Glomerular visceral epithelial cell (primary cell): Measurements from ENCODE around the gene RERG.

Experiments
- DNase-seq: peaks from one replicate; pipeline ENCODE4 v3.0.0-alpha.2; 2016; ENCODE audit errors: extremely low spot score

The RERG gene

DNA sequence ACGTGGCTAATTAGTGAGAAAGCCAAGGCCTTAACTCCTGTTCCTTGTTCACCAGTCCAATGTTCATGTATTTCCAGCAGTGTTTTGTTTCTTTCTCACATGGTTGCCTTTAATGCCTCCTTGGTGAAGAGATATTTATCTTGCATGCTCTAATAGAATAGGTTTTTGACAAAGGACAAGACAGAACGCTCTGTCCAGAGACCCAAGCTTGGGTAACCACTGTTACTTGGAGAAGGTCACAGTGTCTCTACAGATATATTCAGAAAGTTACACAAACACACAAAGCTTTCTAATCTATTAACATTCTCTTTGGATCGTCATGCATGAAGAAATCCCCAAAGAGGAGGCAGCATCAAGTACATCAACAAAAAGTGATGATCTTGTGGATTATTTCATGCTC lies 33.1 kb downstream of the RERG start:
- DNase-seq, result no peak

DNA sequence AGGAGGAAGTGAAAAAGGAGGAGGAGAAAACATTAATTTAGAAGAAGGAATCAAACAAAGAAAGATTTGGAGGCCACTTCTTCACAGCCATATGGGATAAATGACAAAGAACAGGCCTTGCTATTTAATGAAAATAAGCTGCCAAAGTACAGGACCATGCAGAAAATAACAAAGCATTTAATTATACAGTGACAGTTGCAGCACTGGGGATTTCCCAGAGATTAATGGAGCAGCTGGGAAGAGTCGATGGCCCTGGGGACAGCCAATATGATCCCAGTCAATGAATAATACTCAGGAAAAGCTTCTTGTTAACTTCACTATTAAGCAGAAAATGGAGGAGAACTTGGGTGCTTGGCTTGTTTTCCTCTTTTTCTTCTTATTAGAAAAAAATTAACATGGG lies 34.6 kb downstream of the RERG start:
- no peak for DNase-seq

DNA sequence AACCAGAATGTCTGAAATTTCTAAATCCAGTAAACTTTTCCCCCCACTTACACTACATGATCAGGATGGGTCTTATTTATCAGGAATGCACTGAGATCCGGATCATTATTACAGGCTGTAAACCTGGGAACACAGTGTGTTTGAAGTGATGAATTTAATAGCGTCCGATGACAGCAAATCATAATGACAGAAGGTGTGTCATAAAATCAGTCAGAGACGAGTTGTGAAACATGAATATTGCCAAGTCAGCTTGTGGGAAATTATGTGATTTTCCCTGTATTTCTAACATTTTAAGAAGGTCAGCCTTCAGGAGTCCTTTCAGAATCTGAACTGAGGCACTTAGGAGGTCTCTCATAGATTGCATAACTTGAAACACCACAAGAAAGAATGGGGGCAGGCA lies 36.7 kb downstream of the RERG start:
- DNase-seq, result no peak

GRCh38 chr12:15183821-15184220 lies 37.4 kb downstream of the RERG start:
- DNase-seq, result no peak

DNA sequence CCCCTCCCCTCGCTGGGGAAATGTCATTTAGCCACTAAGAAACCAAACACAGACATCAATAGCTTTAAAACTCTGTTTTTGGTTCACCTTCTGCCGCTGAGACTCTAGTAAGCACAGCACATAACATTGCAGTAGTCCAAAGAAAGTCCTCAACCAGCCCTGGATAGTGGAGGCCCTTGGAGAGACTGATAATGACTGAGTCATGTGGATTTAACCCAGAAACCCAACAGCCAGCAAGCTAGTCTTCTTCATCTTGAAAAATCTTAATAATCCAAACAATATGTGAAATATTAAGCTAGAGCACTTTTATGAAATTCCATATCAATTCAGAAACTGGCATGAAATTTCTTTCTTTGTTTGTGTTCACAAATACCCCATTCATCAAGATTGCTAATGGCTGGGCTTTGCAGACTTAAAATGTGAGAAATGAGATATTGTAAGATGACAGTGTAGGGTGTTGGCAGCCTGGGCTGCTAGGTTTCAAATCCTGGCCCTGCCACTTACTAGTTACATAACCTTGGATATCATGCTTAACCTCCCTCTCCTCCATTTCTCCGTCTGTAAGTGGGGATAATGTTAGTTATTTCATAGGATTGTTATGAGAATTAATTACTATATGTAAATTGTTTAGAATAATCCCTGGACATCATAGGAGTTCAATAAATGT lies 40.1 kb downstream of the RERG start:
- DNase-seq, result no peak

- no peak for DNase-seq
Observed at GRCh38 chr12:15180325-15180724, 40.9 kb downstream of the RERG start.

DNA sequence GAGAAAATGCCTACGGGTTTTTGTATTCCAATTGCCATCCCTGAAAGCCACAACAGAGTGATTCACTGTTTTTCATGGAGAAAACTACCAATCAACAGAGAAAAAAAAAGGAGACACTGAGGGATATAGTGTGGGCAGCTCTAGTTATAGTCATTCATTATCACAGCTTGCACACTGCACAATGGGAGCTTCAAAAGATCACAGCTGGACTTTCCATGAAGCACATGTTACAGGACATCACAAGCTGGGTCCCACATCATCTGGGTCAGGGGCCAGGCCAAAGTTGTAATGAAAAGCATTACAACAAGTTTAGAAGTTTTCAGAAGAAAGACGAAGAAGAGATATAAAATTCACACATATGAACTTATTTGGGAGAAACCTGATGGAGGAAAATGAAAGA lies 41.5 kb downstream of the RERG start:
- no peak for DNase-seq

GRCh38 chr12:15173142-15173541 lies 48.1 kb downstream of the RERG start:
- no peak for DNase-seq

GRCh38 chr12:15172060-15172822 lies 49.0 kb downstream of the RERG start:
- DNase-seq, result no peak

GRCh38 chr12:15171012-15171655 lies 50.1 kb downstream of the RERG start:
- peak; percentile 34 for DNase-seq

DNA sequence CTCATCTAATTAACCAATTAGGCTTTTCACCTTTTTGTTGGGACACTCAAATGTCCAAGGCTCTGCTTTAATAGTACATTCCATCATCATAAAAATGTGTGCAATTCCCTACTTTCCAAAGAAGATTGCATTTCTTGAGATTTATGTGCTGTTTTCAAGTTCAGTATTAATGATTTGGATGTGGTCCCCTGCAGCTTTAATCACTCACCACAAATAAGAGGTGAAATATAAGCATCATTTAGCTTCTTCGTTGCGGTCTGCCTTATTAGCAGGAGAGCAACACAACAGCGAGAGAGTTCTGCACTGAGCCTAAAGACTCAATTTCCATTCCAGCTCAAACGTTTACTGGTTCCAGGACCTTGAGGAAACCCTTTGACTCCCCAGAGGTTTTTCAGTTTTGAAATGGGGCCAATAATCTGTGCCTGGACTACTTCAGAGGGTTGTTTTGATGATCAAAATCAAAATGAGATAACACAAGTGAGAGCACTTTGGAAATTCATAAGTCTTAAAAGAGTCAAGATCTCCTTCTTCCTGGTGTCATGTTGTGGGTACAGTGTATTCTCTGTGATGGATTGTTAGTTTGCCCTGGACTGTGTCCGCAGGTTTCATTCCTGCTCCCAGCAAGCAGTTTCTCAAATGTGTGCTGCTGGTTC lies 53.1 kb downstream of the RERG start:
- no peak for DNase-seq

- peak; percentile 23 for DNase-seq
Observed at GRCh38 chr12:15165012-15165659, 56.1 kb downstream of the RERG start.

GRCh38 chr12:15163030-15163976 lies 57.9 kb downstream of the RERG start:
- DNase-seq, result no peak

DNA sequence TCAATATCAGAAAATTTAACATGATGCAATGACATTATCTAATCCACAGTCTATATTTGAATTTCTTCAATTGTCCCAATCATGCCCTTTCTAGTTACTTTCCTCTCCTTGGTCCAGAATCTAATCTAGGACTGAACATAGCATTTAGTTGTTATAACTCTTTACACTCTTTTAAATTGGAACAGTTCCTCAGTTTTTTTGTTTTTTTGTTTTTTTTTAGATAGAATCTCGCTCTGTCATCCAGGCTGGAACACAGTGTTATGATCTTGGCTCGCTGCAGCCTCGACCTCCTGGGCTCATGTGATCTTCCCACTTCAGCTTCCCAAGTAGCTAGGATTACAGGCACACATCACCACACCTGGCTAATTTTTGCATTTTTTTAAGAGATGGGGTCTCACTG lies 63.1 kb downstream of the RERG start:
- no peak for DNase-seq

DNA sequence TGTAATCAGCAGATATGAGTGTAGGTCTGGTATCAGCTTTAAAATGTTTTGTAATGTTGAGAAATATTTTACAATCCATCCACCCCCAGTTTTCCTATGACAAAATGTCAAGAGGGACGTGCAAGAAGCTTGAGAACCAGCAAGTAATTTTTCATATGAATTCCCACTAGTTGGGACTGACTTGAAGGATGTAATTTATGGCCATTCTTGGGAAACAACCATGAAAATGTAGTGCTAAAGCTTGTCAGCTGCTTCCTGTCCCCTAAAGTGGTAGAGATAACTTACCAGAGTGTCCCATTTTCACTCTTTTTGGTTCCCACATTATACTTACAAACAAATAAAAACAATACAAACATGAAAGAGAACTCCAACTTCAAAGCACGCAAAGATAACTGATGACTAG lies 63.9 kb downstream of the RERG start:
- DNase-seq, result no peak

DNA sequence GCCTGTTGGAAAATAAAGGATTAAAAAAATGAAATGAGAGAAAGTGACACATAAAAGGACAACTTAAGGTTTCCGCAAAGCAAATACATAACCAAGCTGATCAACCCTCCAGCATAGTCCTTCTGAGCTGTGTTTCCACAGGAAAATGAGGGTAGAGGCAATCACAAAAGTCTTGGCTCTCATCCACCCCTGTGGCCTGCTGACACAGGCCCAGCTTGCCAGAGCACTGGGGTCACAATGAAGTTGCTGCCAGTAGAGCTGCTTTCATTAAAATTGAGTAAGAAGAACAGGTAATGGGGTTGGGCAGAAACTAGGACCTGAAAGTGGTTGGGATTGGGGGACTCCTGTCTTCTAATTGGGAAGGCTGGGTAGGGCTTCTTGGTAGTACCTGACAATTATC lies 65.9 kb downstream of the RERG start:
- DNase-seq, result no peak

- no peak for DNase-seq
Observed at GRCh38 chr12:15154103-15154502, 67.1 kb downstream of the RERG start.

- peak; percentile 51 for DNase-seq
Observed at GRCh38 chr12:15152868-15153267, 68.3 kb downstream of the RERG start.

DNA sequence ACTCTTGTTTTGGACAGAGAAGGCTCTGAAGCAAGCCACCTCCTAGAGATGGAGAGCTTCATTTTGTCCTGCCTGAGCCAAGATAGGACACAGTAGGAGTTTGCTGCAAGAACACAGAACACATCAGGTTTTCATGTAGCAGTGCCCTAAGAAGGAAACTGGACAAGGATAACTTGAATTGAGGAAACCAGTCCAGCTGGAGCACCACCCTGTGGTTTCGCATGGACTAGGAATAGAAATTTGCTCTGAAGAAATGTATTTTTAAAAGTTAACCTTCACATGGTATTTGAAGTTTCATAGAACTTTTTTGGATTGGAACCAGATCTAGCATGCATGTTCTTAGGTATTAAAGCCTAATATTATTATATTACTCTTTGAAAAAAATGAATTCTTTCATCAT lies 68.8 kb downstream of the RERG start:
- no peak for DNase-seq

DNA sequence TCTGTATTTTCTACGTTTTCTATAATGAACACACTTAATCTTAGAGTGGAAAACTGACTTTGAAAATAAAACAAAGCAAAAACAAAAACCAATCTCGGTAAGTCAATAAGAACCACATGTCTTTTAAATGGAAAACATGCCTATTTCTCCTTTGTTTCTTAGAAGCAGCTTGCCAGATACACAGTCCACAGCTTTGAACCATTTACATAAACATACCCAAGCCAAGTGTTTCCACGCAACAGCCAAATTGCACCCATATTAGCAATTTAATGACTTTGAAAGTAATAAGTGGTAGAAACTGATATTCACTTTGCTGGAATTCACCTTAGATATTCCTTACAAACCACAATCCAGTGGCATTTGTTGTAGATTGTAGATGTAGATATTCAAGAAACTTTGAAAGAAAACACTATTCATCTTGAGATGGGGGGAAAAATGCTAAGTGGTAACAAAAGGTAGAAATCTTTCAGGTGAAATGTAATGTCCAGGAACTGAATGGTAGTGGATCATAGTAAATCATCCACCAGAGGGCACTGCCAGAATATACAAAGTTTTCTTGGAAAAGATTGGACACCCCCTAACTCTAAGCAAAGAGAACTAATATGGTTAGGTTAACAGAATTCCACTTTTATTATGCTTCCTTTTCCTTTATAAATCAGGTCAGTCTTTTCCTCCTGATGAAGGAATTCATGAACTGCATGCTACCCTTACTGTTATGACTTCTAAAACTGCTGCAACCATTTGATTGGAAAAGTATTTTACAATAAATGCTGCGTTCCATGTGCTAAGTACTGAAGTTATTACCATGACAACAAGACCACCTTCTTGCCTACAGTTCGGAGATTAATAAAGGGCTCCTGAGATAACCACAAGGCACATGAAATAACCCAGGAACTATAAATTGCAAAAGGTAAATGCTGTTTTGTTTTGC lies 69.8 kb downstream of the RERG start:
- peak; percentile 37 for DNase-seq
